Body of pancreas (tissue), 4 donors: ENCODE data around the gene SLC19A2.

Experiments used
- CTCF ChIP-seq, 7 experiments: fragments of 450-650 bp in 4 of 7; fragments of 200-600 bp in 3 of 7; sonication (generic) in 3 of 7; IDR thresholded peaks; one replicate each; pipeline ENCODE4 v1.5.1; 2016 to 2019; ENCODE audit warnings: antibody characterized with exemption in 7 of 7
- POLR2A ChIP-seq, 3 donors: fragments of 450-650 bp; IDR thresholded peaks; one replicate each; pipeline ENCODE4 v1.6.1; 2016; ENCODE audit warnings: antibody characterized with exemption in 3 of 3, mild to moderate bottlenecking in 2 of 3

GRCh38 chr1:169466259-169467230 lies 19.2 kb downstream of the SLC19A2 start:
- peak; percentile 11 to 59 (median 49) for TF ChIP-seq CTCF (IDR thresholded peaks at IDR 0.05)
- TF ChIP-seq POLR2A (IDR thresholded peaks at IDR 0.05) = no peak
